HG03520 (cell line): ENCODE data around the gene ARSK.
A peak's percentile ranks its signal among the peaks of the same experiment; 100 is the strongest.

Experiments
- ATAC-seq: cut with Tn5 transposase; IDR thresholded peaks from one replicate; pipeline ENCODE4 v1.9.1; 2021; ENCODE audit warnings: mild to moderate bottlenecking, moderate library complexity; ENCODE audit not compliant: unreplicated experiment

The ARSK gene

DNA sequence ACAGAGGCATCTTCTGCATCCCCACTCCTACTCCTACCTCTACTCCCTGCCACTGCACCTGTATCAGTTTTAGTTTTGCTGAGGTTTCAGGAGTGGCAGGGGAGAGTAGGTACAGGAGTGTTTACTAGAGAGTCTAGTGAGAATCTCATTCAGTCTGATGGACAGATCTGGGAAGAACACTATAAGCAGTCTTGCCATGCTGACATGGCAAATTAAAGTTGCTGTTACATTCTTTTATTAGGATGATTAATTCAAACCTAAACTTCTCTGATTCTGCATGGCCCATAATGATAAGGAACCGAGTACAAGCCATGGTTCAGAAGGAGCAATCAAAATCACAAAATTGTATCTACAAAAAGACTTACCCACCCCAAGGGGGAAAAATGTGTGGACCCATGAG lies 7.4 kb downstream of the ARSK start:
- no peak for ATAC-seq

DNA sequence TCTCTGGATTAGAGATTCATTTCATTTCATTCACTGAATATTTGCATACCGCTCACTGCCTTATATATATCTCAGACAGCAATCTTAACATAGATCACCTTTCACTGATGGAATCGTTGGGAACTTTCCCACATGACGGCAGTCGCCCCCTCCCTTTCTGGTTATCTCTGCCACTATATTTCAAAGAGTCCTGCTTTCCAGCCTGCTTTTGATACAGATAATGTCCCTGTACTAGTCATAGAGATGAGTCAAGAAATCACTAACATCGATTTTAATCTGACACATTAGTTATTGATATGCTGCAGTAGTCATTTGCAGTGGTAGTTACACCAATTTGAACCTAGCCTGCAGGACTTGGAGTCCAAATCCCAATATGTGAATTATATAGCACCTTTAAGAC lies 8.5 kb downstream of the ARSK start:
- no peak for ATAC-seq

DNA sequence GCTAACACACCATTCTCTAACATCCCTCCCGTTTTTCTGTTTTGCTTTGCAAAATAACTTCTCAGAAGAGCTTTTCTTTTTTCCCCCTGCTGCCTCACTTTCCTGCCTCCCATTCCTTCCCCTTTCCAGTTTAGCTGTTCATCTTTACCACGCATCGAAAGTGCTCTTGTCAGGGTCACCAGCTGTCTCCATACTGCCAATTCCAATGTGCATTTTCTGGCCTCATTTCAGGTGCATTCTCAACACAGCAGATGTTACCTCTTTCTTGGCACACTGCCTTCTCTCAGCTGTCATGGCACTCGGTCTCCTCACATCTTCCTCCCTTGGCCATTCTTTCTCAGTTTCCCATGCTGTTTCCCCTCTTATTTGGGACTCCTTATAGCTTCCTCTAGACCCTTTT lies 9.5 kb downstream of the ARSK start:
- ATAC-seq: no peak

DNA sequence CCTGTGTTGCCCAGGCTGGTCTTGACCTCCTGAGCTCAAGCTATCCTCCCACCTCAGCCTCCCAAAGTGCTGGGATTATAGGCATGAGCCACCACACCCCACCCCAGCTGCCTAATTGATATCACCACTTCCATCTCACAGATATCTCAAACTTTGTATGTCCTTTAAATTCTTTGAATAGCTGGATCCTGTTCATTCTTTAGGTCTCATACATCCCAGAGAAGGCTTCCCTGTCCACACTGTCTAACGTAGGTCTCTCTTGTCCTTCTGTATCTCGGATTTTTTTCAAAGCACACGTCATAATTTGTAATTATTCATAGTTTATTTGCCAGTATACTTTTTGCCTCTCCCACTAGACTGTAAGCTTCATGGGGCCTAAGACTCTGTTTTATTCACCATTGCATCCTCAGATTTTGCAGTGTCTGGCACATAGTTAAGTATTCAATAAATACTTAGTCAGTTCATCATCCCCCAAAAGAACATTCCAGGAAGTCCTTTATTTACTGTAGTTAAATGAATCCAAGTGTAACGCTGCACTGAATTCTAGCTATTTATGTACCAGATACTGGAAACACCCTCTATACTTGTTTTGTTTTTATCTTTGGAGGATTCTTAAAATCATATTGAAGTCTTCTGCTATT lies 10.5 kb downstream of the ARSK start:
- ATAC-seq: no peak

DNA sequence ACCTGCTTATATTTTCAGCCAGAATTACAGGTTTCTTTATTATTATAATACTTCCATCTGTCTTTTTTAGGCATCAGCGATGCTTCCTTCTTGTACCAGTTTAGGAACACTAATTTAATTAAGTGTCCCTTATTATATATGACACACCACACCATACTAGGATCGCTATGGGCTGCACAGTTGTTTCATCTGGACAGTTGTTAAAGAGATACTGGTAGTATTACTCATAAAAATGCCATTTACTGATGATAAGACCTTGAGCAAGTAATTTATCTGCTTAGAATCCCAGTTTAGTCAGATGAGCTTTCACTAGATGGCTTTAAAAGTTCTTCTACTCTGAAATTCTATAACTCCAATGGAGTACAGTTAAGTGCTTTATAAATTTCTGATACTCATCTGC lies 17.1 kb downstream of the ARSK start:
- no peak for ATAC-seq

DNA sequence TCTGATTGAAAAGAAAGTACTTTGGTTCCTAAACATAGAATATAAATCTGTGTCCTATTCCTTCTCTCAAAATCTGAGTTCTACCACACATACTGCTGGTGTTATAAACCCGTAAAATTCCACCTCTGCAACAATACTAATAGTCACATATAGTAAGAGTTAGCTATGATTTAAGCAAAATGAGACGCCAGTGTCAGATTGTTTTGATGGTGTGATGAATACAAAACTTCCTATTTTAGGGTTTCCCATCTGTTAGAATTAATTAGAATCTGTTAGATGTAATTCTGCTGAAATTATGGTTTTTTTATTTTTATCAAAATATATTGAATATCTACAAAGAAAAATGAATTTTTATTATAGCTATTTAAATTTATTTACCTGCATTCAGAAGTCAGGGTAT lies 26.7 kb downstream of the ARSK start:
- ATAC-seq: no peak

DNA sequence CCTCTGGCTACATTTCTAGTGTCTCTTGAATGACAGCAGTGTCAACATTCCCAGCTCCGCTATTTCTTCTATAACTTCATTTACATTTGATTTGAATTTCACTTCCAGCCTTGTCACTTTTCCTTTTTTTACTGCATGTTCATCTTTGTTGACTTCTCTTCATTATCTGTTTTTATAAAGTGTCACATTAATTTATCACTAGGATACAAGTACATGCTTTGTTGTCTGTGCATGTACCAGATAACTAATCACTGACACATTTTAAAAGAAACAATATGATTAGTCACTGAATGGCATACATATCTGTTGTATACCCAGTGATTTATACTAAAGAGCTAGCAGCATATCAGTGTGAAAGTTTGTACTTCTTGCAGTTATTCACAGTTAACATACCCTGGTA lies 29.1 kb downstream of the ARSK start:
- ATAC-seq: no peak

DNA sequence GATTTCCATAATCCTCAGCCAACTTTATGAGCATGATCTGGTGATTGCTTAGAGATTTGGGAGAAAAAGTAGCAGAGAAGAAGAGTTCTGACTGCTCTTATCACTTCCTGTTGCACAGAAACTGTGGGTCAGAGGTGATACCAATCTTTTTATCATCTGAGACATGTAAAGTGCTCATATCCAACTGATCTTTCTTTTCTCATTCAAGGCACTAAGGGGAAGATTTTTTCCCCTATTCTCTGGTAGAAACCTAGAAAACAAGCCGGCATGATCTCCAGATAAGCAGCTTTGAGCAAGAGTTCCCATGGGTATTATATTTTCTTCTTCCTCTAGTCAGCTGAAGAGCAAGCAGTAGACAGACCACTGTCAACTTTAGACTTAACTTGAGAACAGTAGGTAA lies 36.0 kb downstream of the ARSK start:
- ATAC-seq: no peak

DNA sequence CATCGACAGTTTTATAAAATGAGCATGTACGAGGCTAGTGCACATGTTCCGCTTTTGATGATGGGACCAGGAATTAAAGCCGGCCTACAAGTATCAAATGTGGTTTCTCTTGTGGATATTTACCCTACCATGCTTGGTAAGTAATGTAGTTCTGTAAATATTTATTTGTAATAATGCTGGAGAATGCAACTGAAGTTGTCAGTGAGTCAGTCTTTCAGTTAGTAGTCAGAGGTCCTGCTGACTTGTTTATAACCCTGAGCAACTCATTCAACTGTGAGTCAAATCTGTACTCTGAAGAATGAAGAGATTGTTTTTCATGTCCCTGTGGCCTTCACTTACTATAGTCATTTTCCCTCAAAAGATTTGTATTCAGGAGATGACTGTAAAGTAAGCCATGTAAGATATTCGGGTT lies 36.6 kb downstream of the ARSK start:
- ATAC-seq: peak; percentile 95

DNA sequence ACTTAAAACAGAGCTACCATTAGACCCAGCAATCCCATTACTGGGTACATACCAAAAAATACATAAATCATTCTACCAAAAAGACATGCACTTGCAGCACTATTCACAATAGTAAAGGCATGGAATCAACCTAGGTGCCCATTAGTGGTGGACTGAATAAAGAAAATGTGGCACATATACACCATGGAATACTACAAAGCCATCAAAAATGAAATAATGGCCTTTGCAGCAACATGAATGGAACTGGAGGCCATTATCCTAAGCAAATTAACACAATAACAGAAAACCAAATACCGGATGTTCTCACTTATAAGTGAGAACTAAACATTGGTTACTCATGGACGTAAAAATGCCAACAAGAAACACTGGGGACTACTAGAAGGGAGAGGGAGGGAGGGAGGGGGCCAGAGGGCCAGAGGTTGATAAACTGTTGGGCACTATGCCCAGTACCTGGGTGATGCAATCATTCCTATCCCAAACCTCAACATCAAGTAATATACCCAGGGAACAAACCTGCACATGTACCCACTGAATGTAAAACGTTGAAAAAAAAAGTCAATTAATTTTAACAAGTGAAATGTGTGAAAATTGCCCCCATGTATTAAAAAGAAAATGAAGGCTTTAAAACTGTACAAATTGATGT lies 40.5 kb downstream of the ARSK start:
- no peak for ATAC-seq

DNA sequence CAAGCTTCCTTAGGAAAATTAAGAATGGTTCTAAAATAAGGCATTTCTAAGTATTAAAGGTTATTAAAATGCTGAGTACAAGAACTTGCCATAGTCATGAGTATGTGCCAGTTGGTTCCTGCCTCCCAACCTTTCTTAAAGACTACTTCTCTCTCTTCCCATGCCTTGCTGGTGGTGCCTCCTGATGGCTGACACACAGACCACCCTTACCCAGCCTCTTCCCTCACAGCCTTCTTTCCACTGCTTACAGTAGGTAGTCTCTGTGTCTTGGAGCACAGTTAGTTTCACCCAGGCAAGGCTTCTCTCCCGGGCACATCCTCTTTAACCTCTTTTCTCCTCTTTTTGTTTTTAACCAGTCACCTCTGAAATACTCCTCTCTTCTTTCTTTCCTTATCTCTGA lies 44.4 kb downstream of the ARSK start:
- ATAC-seq: no peak

DNA sequence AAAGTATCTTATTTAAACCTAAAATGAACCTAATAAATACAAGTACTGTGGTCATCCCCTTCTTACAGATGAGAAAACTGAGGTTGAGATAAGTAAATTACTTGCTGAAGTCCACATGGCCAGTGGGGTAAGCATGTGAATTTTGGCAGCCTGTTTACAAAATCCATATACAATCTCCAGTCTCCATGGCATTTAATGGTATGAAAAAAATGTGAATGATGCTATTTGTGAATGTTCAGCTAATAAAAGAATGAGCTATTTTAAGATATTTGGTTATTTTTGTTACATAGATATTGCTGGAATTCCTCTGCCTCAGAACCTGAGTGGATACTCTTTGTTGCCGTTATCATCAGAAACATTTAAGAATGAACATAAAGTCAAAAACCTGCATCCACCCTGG lies 45.7 kb downstream of the ARSK start:
- ATAC-seq: no peak

DNA sequence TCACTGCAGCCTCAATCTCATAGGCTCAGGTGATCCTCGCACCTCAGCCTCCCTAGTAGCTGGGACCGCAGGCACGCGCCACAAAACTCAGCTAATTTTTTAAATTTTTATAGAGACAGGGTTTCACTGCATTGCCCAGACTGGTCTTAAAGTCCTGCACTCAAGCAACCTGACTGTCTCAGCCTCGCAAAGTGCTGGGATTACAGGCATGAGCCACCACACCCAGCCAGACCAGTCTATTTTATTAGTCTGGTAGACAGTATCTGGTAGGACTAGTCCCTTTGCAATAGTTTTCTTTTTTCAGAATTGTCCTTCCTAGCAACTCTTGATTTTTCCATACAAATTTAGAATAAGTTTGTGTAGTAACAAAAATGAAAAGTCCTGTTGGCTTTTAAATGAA lies 50.9 kb downstream of the ARSK start:
- no peak for ATAC-seq

DNA sequence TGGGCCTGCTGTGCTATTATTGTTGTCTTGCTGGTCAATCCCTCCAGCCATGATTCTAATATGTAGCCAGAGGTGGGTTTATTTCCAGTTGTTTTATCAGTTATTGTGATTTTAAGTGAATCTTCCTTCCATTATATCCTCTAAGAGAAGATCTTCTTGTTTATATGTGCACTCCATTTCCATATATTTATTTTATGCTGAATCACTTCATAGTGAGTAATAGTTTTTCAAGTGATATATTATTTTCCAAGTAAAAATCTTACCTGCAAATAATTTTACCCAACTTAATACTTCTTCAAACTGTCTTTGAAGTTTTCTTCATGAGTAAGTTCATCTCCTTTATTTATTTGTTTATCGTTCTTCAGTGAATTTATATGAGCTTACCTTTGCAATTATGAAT lies 51.5 kb downstream of the ARSK start:
- no peak for ATAC-seq

DNA sequence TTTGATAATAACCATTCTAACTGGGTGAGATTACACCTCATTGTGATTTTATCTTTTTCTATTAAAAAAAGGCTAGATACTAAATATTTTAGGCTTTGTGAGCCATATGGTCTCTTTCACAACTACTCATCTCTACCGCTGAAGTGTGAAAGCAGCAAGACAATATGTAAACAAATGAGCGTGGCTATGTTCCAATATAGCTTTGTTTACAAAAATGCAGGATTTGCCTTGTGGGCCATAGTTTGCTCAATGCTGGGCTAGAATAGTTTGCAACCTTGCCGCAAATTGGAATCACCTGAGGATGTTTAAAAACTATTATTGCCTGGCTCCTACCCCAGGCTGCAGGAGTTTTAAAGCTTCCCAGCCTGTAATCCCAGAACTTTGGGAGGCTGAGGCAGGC lies 54.8 kb downstream of the ARSK start:
- no peak for ATAC-seq

DNA sequence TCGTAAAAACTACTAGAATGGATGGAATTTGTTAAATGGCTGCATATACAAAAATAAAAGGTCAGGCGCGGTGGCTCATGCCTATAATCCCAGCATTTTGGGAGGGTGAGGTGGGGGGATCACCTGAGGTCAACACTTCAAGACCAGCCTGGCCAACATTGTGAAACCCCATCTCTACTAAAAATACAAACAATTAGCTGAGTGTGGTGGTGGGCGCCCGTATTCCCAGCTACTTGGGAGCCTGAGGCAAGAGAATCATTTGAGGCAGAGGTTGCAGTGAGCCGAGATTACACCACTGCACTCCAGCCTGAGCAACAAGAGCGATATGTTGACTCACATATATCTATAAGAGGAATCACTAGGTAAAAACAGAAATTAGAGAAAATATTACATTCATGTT lies 55.6 kb downstream of the ARSK start:
- ATAC-seq: no peak

DNA sequence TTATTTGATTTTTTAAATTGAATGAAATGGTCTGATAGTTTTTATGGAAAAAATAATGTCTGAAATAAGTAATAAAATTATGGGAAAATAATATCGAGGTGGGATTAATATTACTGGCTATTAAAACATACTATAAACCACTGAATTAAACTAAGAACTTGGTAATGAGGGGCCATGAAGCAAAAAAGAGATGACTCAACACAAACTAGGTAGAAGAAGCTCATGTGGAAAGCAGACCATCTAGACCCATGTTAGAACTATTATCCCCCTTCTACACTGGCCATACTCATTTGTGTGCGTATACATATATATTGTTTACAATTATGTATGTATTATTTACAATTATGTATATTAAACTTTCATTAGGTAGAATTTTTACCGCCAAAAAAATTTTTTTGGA lies 56.5 kb downstream of the ARSK start:
- ATAC-seq: no peak

DNA sequence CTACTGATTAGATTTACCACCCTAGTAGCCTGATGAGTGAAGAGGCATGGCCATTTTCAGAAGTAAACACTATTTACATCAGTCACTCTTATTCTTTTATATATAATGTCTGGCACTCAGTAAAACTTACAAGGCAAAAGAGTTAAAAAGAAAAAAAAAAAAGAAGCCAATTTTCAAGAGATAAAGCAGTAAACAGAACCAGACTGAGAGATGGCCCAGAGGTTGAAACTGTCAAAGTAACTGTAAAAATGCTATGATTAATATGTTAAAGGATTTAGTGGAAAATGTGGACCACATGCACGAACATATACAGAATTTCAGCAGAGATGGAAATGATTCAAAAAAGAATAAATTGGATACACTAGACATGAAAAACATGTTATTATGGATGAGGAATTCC lies 58.6 kb downstream of the ARSK start:
- no peak for ATAC-seq

DNA sequence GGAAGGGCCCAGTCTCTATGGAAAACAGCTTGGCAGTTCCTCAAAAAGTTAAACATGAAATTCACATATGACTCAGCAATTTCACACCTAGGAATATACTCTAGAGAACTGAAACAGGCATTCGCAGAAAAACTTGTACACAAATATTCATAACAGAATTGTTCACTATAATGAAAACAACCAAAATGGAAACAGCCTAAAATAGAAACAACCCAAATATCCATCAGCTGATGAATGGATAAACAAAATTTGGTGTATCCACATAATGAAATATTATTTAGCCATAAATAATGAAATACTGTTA lies 60.2 kb downstream of the ARSK start:
- ATAC-seq: no peak

DNA sequence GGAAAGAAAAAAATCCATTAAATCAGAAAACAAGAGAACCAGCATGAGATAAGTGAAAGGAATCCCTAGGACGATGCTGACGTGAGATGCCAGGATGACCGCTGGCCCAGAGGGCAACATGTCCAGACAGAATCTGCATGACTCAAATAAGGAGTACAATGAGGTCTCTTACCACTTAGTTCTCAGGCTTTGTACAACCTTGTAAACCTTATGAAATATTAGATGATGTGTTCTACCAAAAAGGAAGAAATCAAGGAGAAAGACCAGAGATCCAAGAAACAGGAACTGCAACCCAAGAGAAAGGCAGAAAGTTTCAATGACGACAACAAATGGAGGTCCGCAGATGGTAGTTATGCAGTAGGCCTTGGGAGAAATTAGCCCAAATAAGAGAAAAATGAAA lies 62.2 kb downstream of the ARSK start:
- no peak for ATAC-seq

DNA sequence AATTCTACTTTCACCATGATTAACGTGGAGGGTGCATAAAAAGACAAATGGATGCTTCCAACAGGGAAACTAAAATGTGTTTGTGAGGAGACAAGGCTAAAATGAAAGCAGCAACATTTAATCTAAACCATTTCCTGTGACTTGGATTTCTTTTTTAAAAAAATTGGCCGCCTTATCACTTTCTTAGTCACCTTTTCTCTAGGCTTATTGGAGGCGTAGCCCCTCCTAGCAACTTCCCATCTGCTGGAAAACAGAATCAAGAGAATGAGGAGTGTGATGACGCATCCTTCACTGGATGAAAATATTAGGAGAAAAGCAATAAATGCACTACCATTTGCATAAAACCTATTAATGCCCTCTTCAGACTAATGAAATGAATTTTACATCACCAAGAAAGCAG lies 64.2 kb downstream of the ARSK start:
- ATAC-seq: no peak

DNA sequence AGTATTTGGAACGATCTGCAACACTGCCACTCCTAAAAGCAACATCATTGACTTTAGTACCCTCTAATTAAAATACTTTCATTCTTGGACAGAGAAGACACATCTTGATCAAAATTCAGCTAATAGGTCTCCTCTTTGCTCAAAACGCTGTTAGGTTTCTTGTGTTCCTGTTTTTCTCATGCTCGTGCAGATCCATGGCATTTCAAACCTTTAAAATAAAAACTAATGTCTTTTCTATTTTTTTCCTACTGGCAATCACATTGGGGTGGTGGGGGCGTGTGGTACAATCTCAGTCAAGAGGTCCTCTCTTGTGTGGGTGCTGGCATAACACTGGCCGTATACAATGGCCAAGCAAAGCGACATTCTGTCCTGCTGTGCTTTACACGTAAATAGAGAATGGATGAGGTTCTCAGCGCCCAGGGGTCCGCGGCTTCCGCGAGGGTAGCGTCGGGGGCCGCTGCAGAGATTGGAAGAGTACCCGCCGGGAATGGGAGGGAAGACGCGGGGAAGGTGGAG lies 64.7 kb downstream of the ARSK start:
- ATAC-seq: no peak
